ENCODE measurements around the gene PTPRD.

DNA sequence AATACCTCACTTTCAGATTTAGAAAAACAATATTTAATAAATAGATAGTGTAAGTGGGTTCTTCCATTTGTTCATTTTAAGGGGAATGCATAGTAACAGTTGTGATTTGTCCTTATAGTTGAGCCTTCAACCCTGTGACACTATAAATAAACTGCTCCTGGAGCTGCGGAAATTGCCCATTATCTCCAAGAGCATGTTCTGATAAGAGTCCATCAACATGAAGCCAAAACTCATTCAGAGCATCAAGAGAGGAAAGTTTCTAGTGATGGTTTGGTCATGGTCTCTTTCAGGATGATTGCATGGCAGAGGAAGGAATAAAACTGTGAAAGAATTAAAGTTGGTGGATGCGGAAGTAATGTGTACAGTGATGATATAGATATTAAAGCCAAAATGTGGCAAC is 2041.2 kb downstream of the PTPRD start:
- TF ChIP-seq YY1 (IDR thresholded peaks at IDR 0.05; ENCODE audit: insufficient read depth, insufficient read length) = no peak
- TF ChIP-seq ZNF274 (IDR thresholded peaks at IDR 0.05; ENCODE audit: low read depth, low read length) = no peak
- TF ChIP-seq SUZ12 (IDR thresholded peaks at IDR 0.05; ENCODE audit: extremely low read depth, insufficient read depth, insufficient read length) = no peak
